Activated T-cell treated with anti-CD3 and anti-CD28 coated beads for 1 hour (primary cell): ENCODE data around the gene CYSRT1.

Experiments
- DNase-seq: peaks from one replicate; pipeline ENCODE4 v3.0.0-alpha.2; 2020; ENCODE audit warnings: low read depth

CYSRT1 gene

DNA sequence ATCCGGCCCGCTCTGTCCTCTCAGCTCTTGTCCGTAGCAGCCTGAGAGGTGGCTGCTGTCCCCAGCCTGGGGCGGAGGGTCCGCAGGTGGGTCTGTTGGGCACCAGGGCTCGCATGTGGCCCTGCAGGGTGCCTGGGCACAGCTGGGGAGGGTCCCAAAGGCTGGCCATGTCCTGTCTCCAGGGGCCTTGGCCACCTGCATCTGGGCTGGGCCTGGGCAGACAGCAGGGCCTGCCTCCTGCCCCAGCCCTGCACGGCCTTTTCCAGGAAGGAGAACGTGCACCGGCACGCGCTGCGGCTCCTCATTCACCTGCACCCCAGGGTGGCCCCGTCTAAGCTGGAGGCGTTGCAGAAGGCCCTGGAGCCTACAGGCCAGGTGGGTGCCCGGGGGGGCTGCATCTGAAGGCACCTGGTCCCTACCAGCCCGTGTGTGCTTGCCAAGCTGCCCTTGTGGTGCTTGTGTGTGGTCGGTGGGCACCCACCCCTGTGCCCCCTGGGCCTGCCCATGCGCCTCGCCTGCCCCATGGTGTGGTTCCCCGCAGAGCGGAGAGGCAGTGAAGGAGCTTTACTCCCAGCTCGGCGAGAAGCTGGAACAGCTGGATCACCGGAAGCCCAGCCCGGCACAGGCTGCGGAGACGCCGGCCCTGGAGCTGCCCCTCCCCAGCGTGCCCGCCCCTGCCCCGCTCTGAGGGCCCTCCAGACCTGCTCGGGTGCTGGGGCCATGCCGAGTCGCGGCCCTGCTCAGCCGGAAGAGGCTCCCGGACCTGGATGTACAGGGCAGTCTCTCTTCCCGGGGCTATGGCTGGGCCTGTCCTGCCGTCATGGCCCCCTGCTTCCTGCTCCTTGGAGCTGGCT is 47.5 kb downstream of the CYSRT1 start:
- no peak for DNase-seq

DNA sequence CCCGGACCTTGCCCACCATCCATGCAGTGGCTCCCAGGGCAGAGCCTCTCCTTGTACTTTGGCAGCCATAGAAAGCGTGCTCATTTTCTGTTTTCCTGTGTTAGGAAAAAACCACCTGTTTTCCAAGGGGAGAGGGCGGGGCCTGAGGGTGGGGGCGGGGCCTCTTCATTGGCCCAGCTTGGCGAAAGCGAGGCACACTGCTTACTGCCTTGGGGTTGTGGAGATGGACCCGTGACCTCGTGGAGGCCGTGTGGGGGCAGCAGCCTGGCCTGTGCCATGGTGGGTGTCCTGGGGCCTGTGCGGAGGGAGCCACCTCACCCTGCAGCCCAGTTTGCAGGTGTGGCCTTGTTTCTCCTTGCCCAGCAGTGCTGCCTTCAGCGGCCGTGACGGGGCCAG is 48.1 kb downstream of the CYSRT1 start:
- DNase-seq: no peak

- no peak for DNase-seq
Observed at GRCh38 chr9:137273611-137274320, 48.8 kb downstream of the CYSRT1 start.

DNA sequence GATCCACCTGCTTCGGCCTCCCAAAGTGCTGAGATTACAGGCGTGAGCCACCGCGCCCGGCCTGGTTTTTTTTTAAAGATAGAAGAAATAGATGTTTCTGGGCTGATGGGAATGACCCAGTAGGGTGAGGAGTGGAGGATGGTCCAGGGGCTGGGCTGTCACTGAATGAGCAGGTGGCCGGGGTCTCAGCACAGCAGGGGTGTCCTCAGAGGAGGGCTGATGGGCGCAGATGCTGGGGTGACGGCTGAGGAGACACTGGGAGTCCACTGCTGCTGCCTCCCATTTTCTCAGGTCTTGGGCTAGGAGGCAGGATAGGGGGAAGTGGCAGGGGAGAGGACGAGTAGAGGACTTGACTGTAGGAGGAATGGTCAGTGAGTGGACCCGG is 50.2 kb downstream of the CYSRT1 start:
- DNase-seq: no peak
